GM21619 (cell line): Measurements from ENCODE around the gene TBC1D23.
"Not testable (repeated sequence)": the region's sequence is repeated elsewhere in the genome, so short reads cannot be mapped to it uniquely, and the experiment has no call there.

Experiments
- ATAC-seq: cut with Tn5 transposase; IDR thresholded peaks from one replicate; pipeline ENCODE4 v1.9.1; 2021; ENCODE audit not compliant: unreplicated experiment

Gene TBC1D23

DNA sequence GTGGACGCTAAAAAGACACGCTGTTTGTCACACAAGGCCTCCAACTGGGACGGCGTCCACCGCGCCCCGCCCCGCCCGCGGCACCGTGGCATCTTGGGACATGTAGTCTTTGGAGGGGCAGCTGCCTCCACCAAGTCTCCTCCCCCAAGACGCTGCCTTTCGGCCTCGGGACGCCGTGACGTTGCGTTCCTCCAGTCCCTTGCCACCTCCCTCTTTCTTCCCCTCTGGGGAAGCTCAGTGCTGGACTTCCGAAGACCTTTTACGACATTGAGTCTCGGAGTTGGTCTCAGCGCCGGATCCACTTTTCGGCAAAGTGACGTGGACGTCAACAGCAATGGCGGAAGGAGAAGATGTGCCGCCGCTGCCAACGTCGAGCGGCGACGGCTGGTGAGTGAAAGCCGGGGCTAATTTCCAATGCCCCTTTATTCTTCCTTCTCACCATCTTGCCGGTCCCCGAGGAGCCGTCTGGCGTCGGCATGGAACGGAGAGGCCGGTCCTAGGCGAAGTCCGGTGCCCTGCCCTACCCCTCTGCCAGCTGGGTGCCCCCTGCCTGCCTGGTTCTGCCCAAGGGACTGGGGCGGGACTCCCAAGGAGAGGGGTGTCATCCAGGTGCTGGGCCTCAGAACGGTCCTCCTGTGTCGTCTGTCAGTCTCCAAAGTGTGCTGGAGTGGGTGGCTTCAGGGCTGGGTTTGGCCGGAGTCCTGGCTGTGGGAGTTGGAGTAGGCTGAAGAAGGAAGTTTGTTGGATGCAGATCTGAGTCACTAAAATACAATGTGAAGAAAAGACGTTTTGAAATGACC is at the start of gene TBC1D23:
TSS of gene TBC1D23 (plus strand) at position 308 of the 800 bp plus-strand sequence. CDS start at position 335, 27 bp downstream.
- peak; percentile 100 for ATAC-seq

- ATAC-seq: no peak
Observed at GRCh38 chr3:100213891-100214573, 46.8 kb upstream of the TBC1D23 start.

DNA sequence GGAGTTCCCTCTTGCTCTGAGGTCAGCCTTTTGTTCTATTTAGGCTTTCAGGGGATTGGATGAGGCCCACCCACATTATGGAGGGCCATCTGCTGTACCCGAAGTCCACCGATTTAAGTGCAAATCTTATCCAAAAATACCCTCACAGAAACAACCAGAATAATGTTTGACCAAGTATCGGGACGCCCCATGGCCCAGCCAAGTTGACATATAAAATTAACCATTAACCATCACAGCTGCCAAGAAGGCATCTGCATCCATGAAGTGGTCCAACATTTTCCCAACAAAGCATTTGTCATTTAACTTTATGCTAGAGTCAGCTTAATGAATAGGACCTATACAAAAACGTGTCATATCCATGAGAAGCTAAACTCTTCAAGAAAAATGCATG is 46.2 kb upstream of the TBC1D23 start:
- ATAC-seq: no peak

GRCh38 chr3:100216713-100217112 is 44.1 kb upstream of the TBC1D23 start:
- no peak for ATAC-seq

GRCh38 chr3:100221159-100221558 is 39.6 kb upstream of the TBC1D23 start:
- no peak for ATAC-seq

DNA sequence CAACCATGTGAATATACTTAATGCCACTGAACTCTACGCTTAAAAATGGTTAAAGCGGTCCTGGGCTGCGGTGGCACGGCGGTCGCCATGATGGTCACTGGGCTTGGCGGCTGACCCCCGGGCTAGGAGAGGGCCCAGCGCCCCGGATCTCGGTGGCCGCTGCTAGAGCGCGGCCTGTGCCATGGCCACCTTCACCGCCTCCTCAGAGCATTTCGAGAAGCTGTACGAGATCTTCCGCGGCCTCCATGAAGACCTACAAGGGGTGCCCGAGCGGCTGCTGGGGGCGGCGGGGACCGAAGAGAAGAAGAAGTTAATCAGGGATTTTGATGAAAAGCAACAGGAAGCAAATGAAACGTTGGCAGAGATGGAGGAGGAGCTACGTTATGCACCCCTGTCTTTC is 35.6 kb upstream of the TBC1D23 start:
- no peak for ATAC-seq

DNA sequence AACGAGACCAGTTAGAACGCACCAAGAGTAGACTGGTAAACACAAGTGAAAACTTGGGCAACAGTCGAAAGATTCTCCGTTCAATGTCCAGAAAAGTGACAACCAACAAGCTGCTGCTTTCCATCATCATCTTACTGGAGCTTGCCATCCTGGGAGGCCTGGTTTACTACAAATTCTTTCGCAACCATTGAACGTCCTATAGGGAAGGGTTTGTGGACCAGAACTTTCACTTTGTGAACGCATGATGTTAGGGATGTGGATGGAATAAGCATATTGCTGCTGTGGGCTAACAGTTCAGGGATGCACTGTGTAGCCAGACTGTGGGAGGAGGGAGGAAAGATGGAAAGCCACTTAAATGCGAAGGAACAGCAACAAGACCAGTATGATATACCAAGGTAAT is 34.9 kb upstream of the TBC1D23 start:
- no peak for ATAC-seq

GRCh38 chr3:100226712-100227429 is 33.9 kb upstream of the TBC1D23 start:
- no peak for ATAC-seq

- ATAC-seq: no peak
Observed at GRCh38 chr3:100227511-100227921, 33.3 kb upstream of the TBC1D23 start.

DNA sequence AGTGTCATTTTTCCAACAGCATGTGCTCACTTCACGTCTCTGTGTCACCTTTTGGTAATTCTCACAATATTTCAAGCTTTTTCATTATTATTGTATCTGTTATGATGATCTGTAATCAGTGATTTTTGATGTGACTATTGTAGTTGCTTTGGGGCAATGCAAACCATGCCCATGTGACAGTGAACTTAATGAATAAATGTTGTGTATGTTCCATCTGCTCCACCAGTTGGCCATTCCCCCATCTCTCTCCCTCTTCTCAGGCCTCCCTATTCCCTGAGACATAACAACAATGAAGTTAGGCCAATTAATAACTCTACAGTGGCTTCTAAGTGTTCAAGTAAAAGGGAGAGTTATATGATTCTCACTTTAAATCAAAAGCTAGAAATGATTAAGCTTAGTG is 32.5 kb upstream of the TBC1D23 start:
- ATAC-seq: no peak

GRCh38 chr3:100229188-100229587 is 31.6 kb upstream of the TBC1D23 start:
- not testable (repeated sequence) for ATAC-seq

DNA sequence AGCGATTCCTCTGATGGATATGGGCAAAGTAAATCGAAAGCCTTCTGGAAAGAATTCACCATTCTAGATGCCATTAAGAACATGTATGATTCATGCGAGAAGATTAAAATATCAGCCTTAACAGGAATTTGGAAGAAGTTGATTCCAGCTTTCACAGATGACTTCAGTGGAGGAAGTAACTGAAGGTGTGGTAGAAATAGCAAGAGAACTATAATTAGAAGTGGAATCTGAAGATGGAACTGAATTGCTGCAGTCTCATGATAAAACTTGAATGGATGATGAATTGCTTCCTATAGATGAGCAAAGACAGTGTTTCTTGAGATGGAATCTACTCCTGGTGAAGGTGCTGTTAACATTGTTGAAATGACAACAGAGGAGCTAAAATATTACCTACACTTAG is 30.1 kb upstream of the TBC1D23 start:
- ATAC-seq: no peak

DNA sequence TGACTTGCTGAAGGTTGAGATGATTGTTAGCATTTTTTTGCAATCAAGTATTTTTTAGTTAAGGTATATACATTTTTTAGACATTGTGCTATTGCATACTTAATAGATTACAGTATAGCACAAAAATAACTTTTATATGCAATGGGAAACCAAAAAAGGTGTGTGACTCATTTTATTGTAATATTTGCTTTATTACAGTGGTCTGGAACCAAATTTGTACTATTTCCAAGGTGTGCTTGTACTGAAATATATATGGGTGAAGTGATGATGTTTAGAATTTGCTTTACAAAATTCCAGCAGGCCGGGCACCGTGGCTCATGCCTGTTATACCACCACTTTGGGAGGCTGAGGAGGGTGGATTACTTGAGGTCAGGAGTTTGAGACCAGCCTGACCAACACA is 29.1 kb upstream of the TBC1D23 start:
- no peak for ATAC-seq

DNA sequence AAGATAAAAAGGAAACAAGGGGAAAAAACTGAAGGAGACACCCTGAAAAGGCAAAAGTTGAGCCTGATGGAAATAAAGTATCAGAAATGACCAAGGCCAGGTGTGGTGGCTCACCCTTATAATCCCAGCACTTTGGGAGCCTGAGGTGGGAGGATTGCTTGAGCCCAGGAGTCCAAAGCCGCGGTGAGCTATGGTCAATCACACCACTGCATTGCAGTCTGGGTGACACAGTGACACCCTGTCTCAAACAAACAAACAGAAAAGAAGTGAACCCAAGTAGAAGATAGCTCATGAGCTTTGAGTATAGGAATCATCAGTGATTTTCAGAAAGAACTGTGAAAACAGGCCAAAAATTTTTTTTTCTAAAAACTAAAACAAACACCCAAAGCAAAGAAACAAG is 26.4 kb upstream of the TBC1D23 start:
- ATAC-seq: no peak

DNA sequence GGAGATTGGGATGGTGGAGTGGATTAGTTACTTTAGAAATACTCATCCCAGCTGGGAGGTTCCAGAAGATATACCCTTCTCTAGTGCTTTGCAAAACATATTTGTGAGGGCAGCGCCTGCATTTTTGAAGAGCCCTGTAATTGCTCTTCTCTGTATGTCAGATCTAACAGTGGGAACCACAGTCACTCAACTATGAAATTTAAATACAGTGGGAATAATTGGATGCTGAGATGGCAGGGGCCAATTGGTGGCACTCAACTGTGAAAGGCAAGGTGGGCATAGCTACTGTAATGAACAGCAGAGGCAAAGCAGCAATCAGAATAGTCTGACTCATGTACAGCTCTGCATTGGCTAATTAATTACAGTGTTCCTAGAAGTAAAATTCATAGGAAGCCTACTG is 22.2 kb upstream of the TBC1D23 start:
- no peak for ATAC-seq

GRCh38 chr3:100242471-100242870 is 18.3 kb upstream of the TBC1D23 start:
- not testable (repeated sequence) for ATAC-seq

DNA sequence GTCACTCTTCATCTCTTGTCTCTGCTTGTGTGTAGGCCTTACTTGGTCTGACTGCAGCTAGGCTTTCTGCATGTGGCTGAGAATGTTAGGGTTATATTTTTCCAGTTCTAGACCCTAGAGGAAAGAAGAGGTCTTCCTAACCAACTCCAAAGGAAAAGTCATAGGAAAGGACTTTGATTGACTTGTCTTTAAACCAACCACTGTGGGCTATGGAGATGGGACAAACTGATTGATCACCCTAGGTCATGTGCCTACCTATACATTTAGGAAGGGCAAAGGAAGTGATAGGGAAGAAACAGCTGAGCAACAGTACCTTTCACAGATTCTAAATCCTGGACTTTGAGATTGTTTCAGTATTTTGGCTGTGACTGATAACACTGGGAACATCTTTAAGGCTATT is 16.5 kb upstream of the TBC1D23 start:
- no peak for ATAC-seq

DNA sequence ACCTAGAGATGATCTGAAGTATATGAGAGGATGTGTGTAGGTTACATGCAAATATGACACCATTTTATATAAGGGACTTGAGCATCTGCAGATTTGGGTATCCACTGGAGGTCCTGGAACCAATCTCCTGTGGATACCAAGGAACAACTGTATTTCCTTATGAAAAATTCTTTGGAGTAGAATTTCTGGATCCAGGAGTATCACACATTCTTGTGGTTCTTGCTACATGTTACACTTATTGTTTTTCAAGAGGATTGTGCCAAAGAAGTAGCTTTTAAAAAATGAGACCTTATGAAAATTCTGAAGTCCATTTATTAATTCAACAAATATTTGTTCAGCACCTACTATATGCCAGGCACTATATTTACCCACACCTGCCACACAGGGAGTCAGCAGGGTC is 15.7 kb upstream of the TBC1D23 start:
- no peak for ATAC-seq

DNA sequence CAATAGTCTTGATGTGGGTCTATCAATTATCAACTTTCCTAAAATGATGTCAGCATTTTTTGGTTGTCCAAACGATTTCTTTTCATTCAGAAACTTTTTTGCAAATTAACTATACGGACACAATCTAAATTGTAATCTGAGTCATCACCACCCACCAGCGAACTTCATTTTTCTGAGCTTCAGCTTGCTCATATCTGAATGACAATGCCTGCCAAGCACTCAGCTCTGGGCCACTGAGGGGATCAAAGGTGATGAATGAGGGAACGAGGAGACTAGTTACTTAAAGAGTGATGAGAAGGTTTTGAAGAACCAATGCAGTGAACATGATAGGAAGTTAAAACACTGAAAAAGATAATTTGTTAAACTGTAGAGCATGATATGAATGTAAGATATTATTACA is 14.9 kb upstream of the TBC1D23 start:
- ATAC-seq: no peak

DNA sequence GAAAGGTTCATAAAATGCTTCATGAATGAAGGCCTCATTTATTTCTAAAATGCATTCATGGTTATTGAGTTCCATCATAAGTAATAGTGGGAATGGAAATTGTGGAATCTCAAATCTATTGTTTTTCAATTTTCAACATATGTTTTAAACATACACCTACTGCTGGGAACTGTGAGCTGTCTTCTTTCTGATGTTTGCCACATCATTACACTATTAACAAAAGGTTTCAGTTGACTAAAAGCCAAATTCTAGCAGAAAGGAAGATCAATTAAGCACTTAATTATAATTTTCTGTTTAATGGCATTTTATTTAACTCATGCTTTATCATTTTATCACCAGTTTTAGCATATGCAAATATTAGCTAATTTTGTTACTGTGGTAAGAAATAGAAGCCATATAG is 13.8 kb upstream of the TBC1D23 start:
- ATAC-seq: no peak

GRCh38 chr3:100252001-100252400 is 8.8 kb upstream of the TBC1D23 start:
- no peak for ATAC-seq
